ENCODE measurements around the gene KCNN1. TPM values are rescaled to one million over a fixed set of nuclear protein-coding genes. Genes with fewer than 3 reads are reported as not detected.

The KCNN1 gene
- total RNA-seq, 4 donors from 2014 or later = not detected

DNA sequence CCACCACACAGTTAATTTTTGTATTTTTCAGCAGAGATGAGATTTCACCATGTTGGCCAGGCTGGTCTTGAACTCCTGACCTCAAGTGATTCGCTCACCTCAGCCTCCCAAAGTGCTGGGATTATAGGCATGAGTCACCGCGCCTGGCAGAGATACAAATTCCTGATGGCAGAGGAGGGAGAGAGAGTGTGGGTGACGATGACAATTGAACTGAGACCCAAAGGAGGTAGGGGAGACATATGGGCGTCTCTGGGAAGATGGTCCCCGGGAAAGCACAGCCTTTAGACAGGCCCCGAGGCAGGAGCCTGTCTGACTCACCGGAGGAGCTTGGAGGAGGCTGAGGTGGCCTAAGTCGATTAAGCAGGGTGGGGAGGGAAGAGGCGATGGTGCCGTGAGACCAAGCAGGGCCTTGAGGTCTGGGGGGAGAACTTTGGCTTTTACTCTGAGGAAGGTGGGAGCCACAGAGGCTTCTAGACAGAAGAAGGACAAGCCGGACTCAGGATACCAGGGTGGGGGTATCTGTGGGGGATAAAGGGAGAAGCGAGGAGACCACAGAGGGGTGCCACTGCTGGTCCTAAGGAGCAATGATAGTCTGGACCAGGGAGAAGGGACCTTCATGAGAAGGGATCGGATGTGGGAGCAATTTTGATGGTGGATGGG is 79.3 kb downstream of the KCNN1 start:
- no peak for TF ChIP-seq POLR2A (IDR thresholded peaks at IDR 0.05)
- TF ChIP-seq, protein P1, sequence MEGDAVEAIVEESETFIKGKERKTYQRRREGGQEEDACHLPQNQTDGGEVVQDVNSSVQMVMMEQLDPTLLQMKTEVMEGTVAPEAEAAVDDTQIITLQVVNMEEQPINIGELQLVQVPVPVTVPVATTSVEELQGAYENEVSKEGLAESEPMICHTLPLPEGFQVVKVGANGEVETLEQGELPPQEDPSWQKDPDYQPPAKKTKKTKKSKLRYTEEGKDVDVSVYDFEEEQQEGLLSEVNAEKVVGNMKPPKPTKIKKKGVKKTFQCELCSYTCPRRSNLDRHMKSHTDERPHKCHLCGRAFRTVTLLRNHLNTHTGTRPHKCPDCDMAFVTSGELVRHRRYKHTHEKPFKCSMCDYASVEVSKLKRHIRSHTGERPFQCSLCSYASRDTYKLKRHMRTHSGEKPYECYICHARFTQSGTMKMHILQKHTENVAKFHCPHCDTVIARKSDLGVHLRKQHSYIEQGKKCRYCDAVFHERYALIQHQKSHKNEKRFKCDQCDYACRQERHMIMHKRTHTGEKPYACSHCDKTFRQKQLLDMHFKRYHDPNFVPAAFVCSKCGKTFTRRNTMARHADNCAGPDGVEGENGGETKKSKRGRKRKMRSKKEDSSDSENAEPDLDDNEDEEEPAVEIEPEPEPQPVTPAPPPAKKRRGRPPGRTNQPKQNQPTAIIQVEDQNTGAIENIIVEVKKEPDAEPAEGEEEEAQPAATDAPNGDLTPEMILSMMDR (IDR thresholded peaks at IDR 0.05 in 4 of 5, conservative IDR thresholded peaks at IDR 0.05 in 1 of 5) = no peak
- H3K27me3 ChIP-seq = no peaks in the 10 kb centered on the region
- peaks cover 43 to 51% of the 10 kb centered on the region in 2 donors for H3K4me1 ChIP-seq
- ATAC-seq (peak; percentile 8 to 33), DNase-seq (peak in 1 of 2 donors; percentile 58)
- H3K36me3 ChIP-seq = no peaks in the 10 kb centered on the region
- intact Hi-C loops (cut with DNase I; ENCODE audit: low total_unique reads) (no loop called here), in situ Hi-C loops (cut with MboI; ENCODE audit: low sequenced_read_pairs in 4 of 4) (loop anchor here in 2 of 4 donors (25.0 kb wide), 1 partner anchor 1584 kb away; the partner anchor contains the start of gene EPS15L1 (in 2 of the 2))
- H3K4me3 ChIP-seq = no peak overlapping the region
- no peaks in the 10 kb centered on the region for H3K9me3 ChIP-seq
- H3K27ac ChIP-seq = peak overlapping the region; percentile 81 to 91 (median 90)

DNA sequence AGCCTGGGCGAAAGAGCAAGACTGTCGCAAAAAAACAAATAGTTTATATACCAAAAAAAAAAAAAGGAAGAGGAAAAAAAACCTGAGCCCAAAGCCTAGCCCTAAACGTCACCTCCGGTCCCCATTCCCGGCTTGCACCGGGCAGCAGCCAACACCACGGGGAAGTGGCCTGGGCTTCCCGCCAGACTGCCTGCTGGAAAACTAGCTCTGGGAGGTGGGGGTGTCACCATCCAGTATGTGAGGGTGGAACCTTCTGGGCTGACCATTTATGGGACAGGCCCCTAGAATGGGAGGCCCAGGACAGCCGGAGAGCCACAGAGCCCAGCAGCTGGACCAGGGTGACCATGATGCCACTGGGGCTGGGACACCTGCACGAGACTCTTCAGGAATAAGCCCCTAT is 82.5 kb downstream of the KCNN1 start:
- peak overlapping the region; percentile 88 to 91 (median 90) for H3K27ac ChIP-seq
- peak; percentile 88 to 91 for DNase-seq
- peaks cover 42 to 60% of the 10 kb centered on the region in 2 donors for H3K4me1 ChIP-seq
- peak; percentile 28 to 70 for TF ChIP-seq POLR2A (IDR thresholded peaks at IDR 0.05)
- TF ChIP-seq, protein P1 (IDR thresholded peaks at IDR 0.05 in 4 of 5, conservative IDR thresholded peaks at IDR 0.05 in 1 of 5) = no peak
- no peaks in the 10 kb centered on the region for H3K36me3 ChIP-seq
- no peaks in the 10 kb centered on the region for H3K9me3 ChIP-seq
- intact Hi-C loops (cut with DNase I; ENCODE audit: low total_unique reads) = no loop called here
- in situ Hi-C loops (cut with MboI; ENCODE audit: low sequenced_read_pairs in 4 of 4) = loop anchor here in 2 of 4 donors (25.0 kb wide), 1 partner anchor 1587 kb away; the partner anchor contains the start of gene EPS15L1 (in 2 of the 2)
- peak; percentile 63 to 71 for ATAC-seq
- H3K27me3 ChIP-seq = no peaks in the 10 kb centered on the region
- no peak overlapping the region for H3K4me3 ChIP-seq

Other genes with a start within 250 kb of the KCNN1 start
- 10 to 100 TPM; 20.0 to 61.5 (median 35.1) TPM for gene MAP1S, start 247.6 kb upstream of the KCNN1 start, total RNA-seq
- gene FCHO1, start 215.6 kb upstream of the KCNN1 start, total RNA-seq = 1 to 10 TPM in 1 of 4 donors, under 1 TPM in 2, not detected in 1; 0.13 to 2.1 (median 0.51) TPM
- under 1 TPM in 2 of 4 donors, not detected in 2; 0.13 to 0.39 TPM for gene B3GNT3, start 172.0 kb upstream of the KCNN1 start, total RNA-seq
- gene INSL3, start 145.6 kb upstream of the KCNN1 start, total RNA-seq = not detected
- 1 to 10 TPM in 2 of 4 donors, under 1 TPM in 2; 0.55 to 1.6 (median 1.2) TPM for gene JAK3, start 119.1 kb upstream of the KCNN1 start, total RNA-seq
- 1,000 to 10,000 TPM; 1,094 to 1,320 (median 1,226) TPM for gene RPL18A, start 107.2 kb upstream of the KCNN1 start, total RNA-seq
- not detected for gene SLC5A5, start 95.2 kb upstream of the KCNN1 start, total RNA-seq
- gene CCDC124, start 34.1 kb upstream of the KCNN1 start, total RNA-seq = 100 to 1,000 TPM in 1 of 4 donors, 10 to 100 TPM in 3; 73.1 to 110 (median 81.5) TPM
- 100 to 1,000 TPM; 476 to 810 (median 543) TPM for gene ARRDC2, start 41.1 kb downstream of the KCNN1 start, total RNA-seq
- under 1 TPM in 2 of 4 donors, not detected in 2; 0.16 to 0.20 TPM for gene IL12RB1, start 119.8 kb downstream of the KCNN1 start, total RNA-seq
- 1 to 10 TPM in 3 of 4 donors, under 1 TPM in 1; 0.66 to 2.8 (median 1.6) TPM for gene MAST3, start 130.7 kb downstream of the KCNN1 start, total RNA-seq
- gene PIK3R2, start 186.1 kb downstream of the KCNN1 start, total RNA-seq = 10 to 100 TPM in 1 of 4 donors, 1 to 10 TPM in 3; 5.6 to 11.9 (median 6.0) TPM
- gene IFI30, start 206.7 kb downstream of the KCNN1 start, total RNA-seq = 10 to 100 TPM in 2 of 4 donors, 1 to 10 TPM in 2; 3.5 to 20.4 (median 14.0) TPM
- gene MPV17L2, start 226.1 kb downstream of the KCNN1 start, total RNA-seq = 10 to 100 TPM; 18.1 to 38.9 (median 33.0) TPM
- 1 to 10 TPM in 1 of 4 donors, under 1 TPM in 1, not detected in 2; 0.51 to 2.3 TPM for gene RAB3A, start 236.9 kb downstream of the KCNN1 start, total RNA-seq